Endothelial cell of umbilical vein (primary cell): ENCODE results near the gene S100A11. TPM values are rescaled to one million over a fixed set of nuclear protein-coding genes. Genes with fewer than 3 reads are reported as not detected.
A peak's percentile ranks its signal among the peaks of the same experiment; 100 is the strongest.

Source experiments
- BruUV-seq: library from RNA; stranded (reverse); fragments of 400-500 nt; replicated peaks from 2 replicates; lab custom pipeline; 2021; lab: Mats Ljungman, UMichigan
- CTCF ChIA-PET: fragments of 300-600, 350-600 bp; sonication (Branson Sonifier 250); formaldehyde crosslinking; loops from one replicate; lab custom pipeline; 2021; ENCODE audit warnings: antibody characterized with exemption, inconsistent platforms; lab: Charles Lee
- POLR2A ChIA-PET: fragments of 300-600, 350-600 bp; sonication (Branson Sonifier 250); formaldehyde crosslinking; loops from one replicate; lab custom pipeline; 2021; ENCODE audit warnings: antibody characterized with exemption, inconsistent platforms; lab: Charles Lee
- DNase-seq: peaks from one replicate; pipeline ENCODE4 v3.0.0-alpha.2; 2011; ENCODE audit warnings: low read depth, low spot score
- FAIRE-seq: peaks from 2 replicates; lab custom pipeline; 2011; peaks lifted over from hg19 to GRCh38; lab: Jason Lieb, UNC
- H2AFZ ChIP-seq: 2 replicates; pipeline ENCODE4 v1.6.0; 2012; ENCODE audit warnings: low read depth, low read length, control low read depth, inconsistent platforms
- H3K27ac ChIP-seq: 2 replicates; pipeline ENCODE4 v1.5.1; 2011; ENCODE audit warnings: low read depth, mild to moderate bottlenecking, control low read depth, low read length, moderate library complexity; ENCODE audit not compliant: insufficient read depth
- H3K27me3 ChIP-seq, 2 experiments: 2 replicates each; pipeline versions ENCODE4 v1.6.0 to v1.6.1; 2011; ENCODE audit warnings: low read length in 2 of 2, mixed read lengths in 1 of 2; ENCODE audit not compliant: control insufficient read depth in 2 of 2, insufficient read depth in 2 of 2
- H3K36me3 ChIP-seq, 2 experiments: 2 replicates in 1 of 2; 3 replicates in 1 of 2; pipeline ENCODE4 v1.5.1; 2011; ENCODE audit warnings: low read length in 2 of 2, mild to moderate bottlenecking in 1 of 2, moderate library complexity in 1 of 2; ENCODE audit not compliant: control insufficient read depth in 2 of 2, insufficient read depth in 2 of 2; ENCODE audit errors: extremely low read depth in 1 of 2
- H3K4me1 ChIP-seq: 3 replicates; pipeline ENCODE4 v1.5.1; 2011; ENCODE audit warnings: mild to moderate bottlenecking, low read length; ENCODE audit not compliant: control insufficient read depth, insufficient read depth; ENCODE audit errors: extremely low read depth
- H3K4me2 ChIP-seq: 2 replicates; pipeline ENCODE4 v1.6.1; 2011; ENCODE audit warnings: low read length, control low read depth, mixed read lengths; ENCODE audit not compliant: insufficient read depth
- H3K4me3 ChIP-seq, 3 experiments: fragments of 200-600 bp in 1 of 3; sonication (generic), shearing (Covaris generic) in 1 of 3; replicated peaks in 1 of 3; 2 replicates each; pipeline ENCODE4 v1.5.1; 2011 to 2016; ENCODE audit warnings: control low read depth in 3 of 3, low read length in 3 of 3, mild to moderate bottlenecking in 2 of 3, inconsistent platforms in 1 of 3, low read depth in 1 of 3, moderate library complexity in 1 of 3; ENCODE audit not compliant: insufficient read depth in 1 of 3
- H3K79me2 ChIP-seq: 2 replicates; pipeline ENCODE4 v1.6.0; 2012; ENCODE audit warnings: low read length, inconsistent platforms; ENCODE audit not compliant: control insufficient read depth, insufficient read depth
- H3K9ac ChIP-seq: replicated peaks from 2 replicates; pipeline ENCODE3; 2011; ENCODE audit warnings: low read length, control low read depth; ENCODE audit not compliant: insufficient read depth; ENCODE audit errors: extremely low read depth
- H3K9me1 ChIP-seq: replicated peaks from 3 replicates; pipeline ENCODE4 v1.6.0; 2011; ENCODE audit warnings: mild to moderate bottlenecking, low read length; ENCODE audit not compliant: control insufficient read depth, insufficient read depth; ENCODE audit errors: extremely low read depth
- H3K9me3 ChIP-seq: replicated peaks from 2 replicates; pipeline ENCODE4 v1.5.1; 2012; ENCODE audit warnings: low read length, inconsistent platforms; ENCODE audit not compliant: control insufficient read depth, insufficient read depth
- H4K20me1 ChIP-seq: replicated peaks from 2 replicates; pipeline ENCODE3; 2011; ENCODE audit warnings: mild to moderate bottlenecking, low read length; ENCODE audit not compliant: control insufficient read depth, insufficient read depth; ENCODE audit errors: extremely low read depth
- EZH2 ChIP-seq: IDR thresholded peaks from 2 replicates; pipeline ENCODE4 v1.6.1; 2012; ENCODE audit warnings: borderline replicate concordance, low read depth, mild to moderate bottlenecking, moderate library complexity, low read length, inconsistent platforms; ENCODE audit not compliant: severe bottlenecking
- GATA2 ChIP-seq: IDR thresholded peaks from 2 replicates; pipeline ENCODE4 v1.7.0; 2011; ENCODE audit warnings: low read depth, mild to moderate bottlenecking, moderate library complexity, mixed read lengths, low read length; ENCODE audit not compliant: insufficient read length, insufficient read depth
- MYC ChIP-seq: IDR thresholded peaks from one replicate; pipeline ENCODE4 v1.6.1; 2011; ENCODE audit warnings: mild to moderate bottlenecking, low read depth, low read length
- POLR2A ChIP-seq: IDR thresholded peaks from 2 replicates; pipeline ENCODE4 v1.6.1; 2012; ENCODE audit warnings: low read depth, mild to moderate bottlenecking, control low read depth, low read length
- POLR2AphosphoS5 ChIP-seq: IDR thresholded peaks from 2 replicates; pipeline ENCODE4 v1.6.1; 2012; ENCODE audit warnings: low read depth, mild to moderate bottlenecking, control low read depth, low read length, moderate library complexity; ENCODE audit not compliant: insufficient read depth
- dilution Hi-C: fragments of 300-500 bp; cut with MboI; formaldehyde crosslinking; loops from one replicate; pipeline ENCODE4 v1.15.0; 2019; ENCODE audit warnings: low sequenced_read_pairs; ENCODE audit not compliant: extremely low pct_ligation_motif_present
- intact Hi-C: fragments of 100-400 bp; cut with micrococcal nuclease; formaldehyde crosslinking; loops from one replicate; pipeline ENCODE4 v1.10.0; 2022
- polyA plus RNA-seq, 4 experiments: library from polyadenylated mRNA; depleted of rRNA in 3 of 4; stranded (reverse) in 3 of 4; unstranded in 1 of 4; fragments of >200 nt; gene quantifications; 2 replicates each; pipeline versions ENCODE4 v1.2.1 to v1.2.3, GENCODE V29; 2011 to 2012; ENCODE audit warnings: missing spikeins in 1 of 4
- total RNA-seq: library from RNA; stranded (reverse); gene quantifications from 2 replicates; pipeline ENCODE4 v1.2.3, GENCODE V29; 2021
- TF ChIP-seq, protein P1 (sequence below), 2 donors: IDR thresholded peaks; 1 replicate in 1 of 2; 2 replicates in 1 of 2; pipeline ENCODE4 v1.5.1; 2011; ENCODE audit warnings: low read length in 2 of 2, mild to moderate bottlenecking in 2 of 2, moderate library complexity in 2 of 2, control low read depth in 1 of 2, inconsistent platforms in 1 of 2, low read depth in 1 of 2; ENCODE audit not compliant: insufficient read depth in 1 of 2; ENCODE audit errors: extremely low read depth in 1 of 2

S100A11 gene
- total and polyA plus RNA-seq, 2 donors (not counting 3 experiments of a cell fraction or from before 2014, with no cell fraction given), result 497 to 505 TPM

DNA sequence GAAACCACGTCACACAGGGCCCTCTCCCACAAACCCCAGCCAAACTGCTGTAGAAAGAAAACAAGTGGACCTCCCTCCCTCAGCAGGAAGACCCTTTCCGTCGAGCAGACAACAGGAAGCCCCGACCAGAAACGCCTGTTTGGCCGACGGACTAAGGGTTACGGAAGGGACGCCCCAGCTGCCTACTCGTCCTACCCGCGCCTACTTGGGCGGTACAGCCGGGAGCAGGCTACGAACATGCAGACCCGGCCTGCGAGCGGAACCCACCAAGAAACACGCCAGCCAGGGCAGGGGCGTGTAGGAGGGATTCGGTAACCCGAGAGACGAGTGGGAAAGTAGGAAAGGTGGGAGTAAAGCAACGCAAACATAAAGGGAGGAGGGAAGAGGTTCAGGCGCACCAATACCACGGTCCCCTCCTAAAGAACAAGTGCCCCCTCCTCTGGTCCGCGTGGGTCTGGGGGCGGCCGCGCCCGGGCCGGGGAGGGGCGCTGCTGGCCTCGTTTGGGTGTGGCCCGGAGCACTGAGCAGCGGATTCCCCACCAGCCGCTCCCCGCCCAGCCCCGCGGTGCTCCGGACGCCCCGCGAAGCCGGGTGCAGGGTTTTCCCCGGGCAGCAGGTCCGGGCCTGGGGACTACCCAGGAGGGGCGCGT is 43.6 kb downstream of the S100A11 start:
- Histone ChIP-seq H3K9me1 (no peaks in the 10 kb centered on the region), H3K9ac (peak overlapping the region; percentile 82), H3K4me1 (peaks cover 50% of the 10 kb centered on the region), H3K27me3 (no peaks in the 10 kb centered on the region), H3K4me3 (peak overlapping the region; percentile 22 to 70 (median 67)), H4K20me1 (no peaks in the 10 kb centered on the region), H2AFZ (peak overlapping the region; percentile 83), H3K36me3 (no peaks in the 10 kb centered on the region), H3K27ac (peak overlapping the region; percentile 83), H3K4me2 (peak overlapping the region; percentile 78), H3K9me3 (no peaks in the 10 kb centered on the region), H3K79me2 (peaks cover 44% of the 10 kb centered on the region)
- no peak for DNase-seq
- peak; percentile 57 for FAIRE-seq
- dilution Hi-C loops, result no loop called here
- ChIA-PET CTCF (interaction anchor here (1.3 to 19.6 kb wide), 10 partner anchors 8 to 204 kb away, joined by 3 to 572 read pairs (median 6); no protein-coding TSS in a partner anchor), POLR2A (interaction anchor here (1.6 to 2.6 kb wide), 2 partner anchors 25 to 59 kb away, joined by 6 to 7 read pairs; no protein-coding TSS in a partner anchor)
- no peak for TF ChIP-seq GATA2
- TF ChIP-seq POLR2A, result no peak
- no peak for TF ChIP-seq EZH2
- no peak for TF ChIP-seq MYC
- TF ChIP-seq, protein P1, sequence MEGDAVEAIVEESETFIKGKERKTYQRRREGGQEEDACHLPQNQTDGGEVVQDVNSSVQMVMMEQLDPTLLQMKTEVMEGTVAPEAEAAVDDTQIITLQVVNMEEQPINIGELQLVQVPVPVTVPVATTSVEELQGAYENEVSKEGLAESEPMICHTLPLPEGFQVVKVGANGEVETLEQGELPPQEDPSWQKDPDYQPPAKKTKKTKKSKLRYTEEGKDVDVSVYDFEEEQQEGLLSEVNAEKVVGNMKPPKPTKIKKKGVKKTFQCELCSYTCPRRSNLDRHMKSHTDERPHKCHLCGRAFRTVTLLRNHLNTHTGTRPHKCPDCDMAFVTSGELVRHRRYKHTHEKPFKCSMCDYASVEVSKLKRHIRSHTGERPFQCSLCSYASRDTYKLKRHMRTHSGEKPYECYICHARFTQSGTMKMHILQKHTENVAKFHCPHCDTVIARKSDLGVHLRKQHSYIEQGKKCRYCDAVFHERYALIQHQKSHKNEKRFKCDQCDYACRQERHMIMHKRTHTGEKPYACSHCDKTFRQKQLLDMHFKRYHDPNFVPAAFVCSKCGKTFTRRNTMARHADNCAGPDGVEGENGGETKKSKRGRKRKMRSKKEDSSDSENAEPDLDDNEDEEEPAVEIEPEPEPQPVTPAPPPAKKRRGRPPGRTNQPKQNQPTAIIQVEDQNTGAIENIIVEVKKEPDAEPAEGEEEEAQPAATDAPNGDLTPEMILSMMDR (IDR thresholded peaks at IDR 0.05; ENCODE audit: extremely low read depth in 1 of 2, insufficient read depth in 1 of 2, low read depth in 1 of 2, low read length in 2 of 2), result no peak
- TF ChIP-seq POLR2AphosphoS5, result no peak
- intact Hi-C loops, result no loop called here
- BruUV-seq, result TSS peak; percentile 79
